GM18508 (cell line): ENCODE results near the gene KCTD15.

ENCODE experiments used
- ATAC-seq: cut with Tn5 transposase; IDR thresholded peaks from one replicate; pipeline ENCODE4 v1.9.1; 2021; ENCODE audit warnings: moderate number of reproducible peaks; ENCODE audit not compliant: insufficient read depth, unreplicated experiment

Gene KCTD15

GRCh38 chr19:33795370-33796163 lies 1.1 kb upstream of the KCTD15 start:
- no peak for ATAC-seq

- ATAC-seq = no peak
Observed at GRCh38 chr19:33797802-33798671, 1.4 kb downstream of the KCTD15 start.

- no peak for ATAC-seq
Observed at GRCh38 chr19:33798681-33799111, 2.0 kb downstream of the KCTD15 start.

GRCh38 chr19:33799476-33799875 lies 2.8 kb downstream of the KCTD15 start:
- no peak for ATAC-seq

GRCh38 chr19:33800012-33800680 lies 3.5 kb downstream of the KCTD15 start:
- ATAC-seq = no peak

- ATAC-seq = no peak
Observed at GRCh38 chr19:33801411-33801810, 4.7 kb downstream of the KCTD15 start.

GRCh38 chr19:33802001-33802400 lies 5.3 kb downstream of the KCTD15 start:
- ATAC-seq = no peak

GRCh38 chr19:33802801-33803200 lies 6.1 kb downstream of the KCTD15 start:
- ATAC-seq = no peak

- no peak for ATAC-seq
Observed at GRCh38 chr19:33803383-33803782, 6.7 kb downstream of the KCTD15 start.

- no peak for ATAC-seq
Observed at GRCh38 chr19:33804021-33804799, 7.5 kb downstream of the KCTD15 start.

GRCh38 chr19:33805313-33805712 lies 8.6 kb downstream of the KCTD15 start:
- no peak for ATAC-seq

GRCh38 chr19:33805840-33806433 lies 9.3 kb downstream of the KCTD15 start:
- no peak for ATAC-seq

GRCh38 chr19:33806434-33806881 lies 9.8 kb downstream of the KCTD15 start:
- no peak for ATAC-seq

- ATAC-seq = no peak
Observed at GRCh38 chr19:33808399-33808798, 11.7 kb downstream of the KCTD15 start.

- no peak for ATAC-seq
Observed at GRCh38 chr19:33809960-33810359, 13.3 kb downstream of the KCTD15 start.

- ATAC-seq = no peak
Observed at GRCh38 chr19:33810821-33811220, 14.2 kb downstream of the KCTD15 start.

GRCh38 chr19:33811246-33811645 lies 14.6 kb downstream of the KCTD15 start:
- no peak for ATAC-seq

- no peak for ATAC-seq
Observed at GRCh38 chr19:33811736-33812387, 15.2 kb downstream of the KCTD15 start.
